Brain microvascular endothelial cell (primary cell): ENCODE data around the gene SLC22A23.

Source experiments
- DNase-seq: peaks from one replicate; pipeline ENCODE4 v3.0.0-alpha.2; 2020
- H3K27ac ChIP-seq: fragments of 250-450 bp; sonication (Bioruptor Pico); 2 replicates; pipeline ENCODE4 v1.5.1; 2020; ENCODE audit warnings: mild to moderate bottlenecking, moderate library complexity
- H3K27me3 ChIP-seq: fragments of 250-450 bp; sonication (Bioruptor Pico); replicated peaks from 2 replicates; pipeline ENCODE4 v1.5.1; 2020; ENCODE audit warnings: mild to moderate bottlenecking
- H3K36me3 ChIP-seq: fragments of 250-450 bp; sonication (Bioruptor Pico); replicated peaks from 2 replicates; pipeline ENCODE4 v1.5.1; 2020; ENCODE audit warnings: mild to moderate bottlenecking
- H3K4me3 ChIP-seq: 2 replicates; pipeline ENCODE4 v1.5.1; 2011; ENCODE audit warnings: low read depth, mild to moderate bottlenecking, control low read depth, low read length, moderate library complexity
- in situ Hi-C: cut with HindIII; loops from 2 replicates; pipeline ENCODE4 v1.10.0; 2017; ENCODE audit warnings: low sequenced_read_pairs, low pct_ligation_motif_present
- TF ChIP-seq, protein P1 (sequence below): IDR thresholded peaks from 2 replicates; pipeline ENCODE4 v1.5.1; 2011; ENCODE audit warnings: low read depth, mild to moderate bottlenecking, moderate library complexity, low read length, control low read depth, inconsistent platforms; ENCODE audit errors: missing control alignments

The SLC22A23 gene

DNA sequence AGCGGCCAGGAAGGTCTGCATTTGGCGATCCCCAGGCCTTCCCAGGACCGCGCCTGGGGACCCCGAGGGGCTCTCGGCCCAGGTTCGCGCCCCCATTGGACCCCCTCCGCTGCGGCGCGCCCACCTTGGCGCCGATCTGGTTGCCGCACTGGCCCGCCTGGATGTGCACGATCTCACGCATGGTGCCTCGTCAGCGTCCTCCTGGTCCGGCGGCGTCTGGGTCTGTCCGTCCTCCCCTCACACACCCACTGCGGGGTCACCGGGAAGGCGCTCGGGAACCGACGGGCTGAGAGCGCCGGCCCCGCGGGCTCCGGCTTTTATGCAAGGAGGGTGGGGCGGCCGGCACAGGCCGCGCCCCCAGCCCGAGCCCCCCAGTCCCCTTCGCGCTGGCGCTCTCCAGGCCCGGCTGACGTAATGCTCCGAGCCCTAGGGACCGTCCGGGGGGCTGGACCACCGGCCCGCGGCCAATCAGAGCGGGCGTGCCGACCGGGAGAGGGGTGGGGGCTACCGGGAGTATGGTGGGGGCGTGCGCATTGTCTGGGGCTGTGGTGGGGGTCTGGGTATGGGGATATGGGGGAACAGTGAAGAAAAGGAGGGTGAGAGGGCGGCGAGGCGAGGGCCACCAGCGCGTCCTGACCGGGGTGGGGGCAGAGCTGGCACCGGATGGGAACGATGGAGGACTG lies 229.3 kb downstream of the SLC22A23 start, which contains the start of gene TUBB2B:
TSS of gene TUBB2B (minus strand) at position 291 of the 683 bp plus-strand sequence. CDS start at position 181, 110 bp downstream.
- Histone ChIP-seq H3K4me3 (peak within 1 kb of the TSS; percentile 39), H3K36me3 (no peaks in the 10 kb centered on the region), H3K27ac (no peak within 1 kb of the TSS), H3K27me3 (peaks cover 53% of the 10 kb centered on the region)
- in situ Hi-C loops = no loop called here
- no peak for DNase-seq
- TF ChIP-seq, protein P1, sequence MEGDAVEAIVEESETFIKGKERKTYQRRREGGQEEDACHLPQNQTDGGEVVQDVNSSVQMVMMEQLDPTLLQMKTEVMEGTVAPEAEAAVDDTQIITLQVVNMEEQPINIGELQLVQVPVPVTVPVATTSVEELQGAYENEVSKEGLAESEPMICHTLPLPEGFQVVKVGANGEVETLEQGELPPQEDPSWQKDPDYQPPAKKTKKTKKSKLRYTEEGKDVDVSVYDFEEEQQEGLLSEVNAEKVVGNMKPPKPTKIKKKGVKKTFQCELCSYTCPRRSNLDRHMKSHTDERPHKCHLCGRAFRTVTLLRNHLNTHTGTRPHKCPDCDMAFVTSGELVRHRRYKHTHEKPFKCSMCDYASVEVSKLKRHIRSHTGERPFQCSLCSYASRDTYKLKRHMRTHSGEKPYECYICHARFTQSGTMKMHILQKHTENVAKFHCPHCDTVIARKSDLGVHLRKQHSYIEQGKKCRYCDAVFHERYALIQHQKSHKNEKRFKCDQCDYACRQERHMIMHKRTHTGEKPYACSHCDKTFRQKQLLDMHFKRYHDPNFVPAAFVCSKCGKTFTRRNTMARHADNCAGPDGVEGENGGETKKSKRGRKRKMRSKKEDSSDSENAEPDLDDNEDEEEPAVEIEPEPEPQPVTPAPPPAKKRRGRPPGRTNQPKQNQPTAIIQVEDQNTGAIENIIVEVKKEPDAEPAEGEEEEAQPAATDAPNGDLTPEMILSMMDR = no peak

DNA sequence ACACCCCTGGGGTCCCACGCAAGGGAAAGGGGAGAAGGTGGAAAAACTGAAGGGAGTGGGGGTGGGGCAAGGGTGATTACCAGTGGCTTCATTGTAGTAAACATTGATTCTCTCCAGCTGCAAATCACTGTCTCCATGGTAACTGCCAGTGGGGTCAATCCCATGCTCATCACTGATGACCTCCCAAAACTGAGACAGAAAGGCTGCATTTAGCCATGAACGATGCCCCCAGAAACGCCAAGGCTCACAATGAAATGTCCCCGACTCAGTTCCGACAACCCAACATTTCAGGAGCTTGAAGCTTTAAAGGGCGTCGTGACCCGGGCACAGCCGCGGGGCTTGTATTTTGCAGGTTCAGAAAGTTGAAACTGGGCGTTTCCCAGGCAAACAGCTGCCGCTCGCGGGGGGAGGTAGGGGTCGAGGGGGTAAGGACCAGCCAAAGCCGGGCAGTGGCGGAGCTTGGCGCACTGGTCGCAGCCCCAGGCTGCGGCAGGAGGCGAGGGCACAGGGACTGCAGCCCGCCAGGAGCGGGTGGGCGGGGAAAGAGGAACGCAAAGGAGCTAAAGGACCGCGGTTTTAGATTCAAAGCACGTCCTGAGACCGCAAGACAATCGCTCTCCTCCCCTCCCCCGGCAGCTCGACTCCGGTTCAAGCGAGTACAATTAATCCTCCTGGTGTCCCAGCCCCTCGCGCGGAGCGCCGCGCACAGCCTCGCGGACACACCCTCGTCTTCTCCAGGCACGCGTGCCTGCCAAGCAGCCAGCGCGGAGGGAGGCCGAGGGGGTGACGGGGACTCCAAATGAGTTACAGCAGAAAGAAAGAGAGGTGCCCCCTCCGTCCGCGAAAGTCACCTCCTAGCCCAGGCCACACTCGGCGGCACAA lies 230.1 kb downstream of the SLC22A23 start:
- TF ChIP-seq, protein P1 = no peak
- in situ Hi-C loops = no loop called here
- Histone ChIP-seq H3K4me3 (peak overlapping the region; percentile 39), H3K27ac (no peak overlapping the region), H3K27me3 (peaks cover 46% of the 10 kb centered on the region), H3K36me3 (no peaks in the 10 kb centered on the region)
- DNase-seq = no peak

DNA sequence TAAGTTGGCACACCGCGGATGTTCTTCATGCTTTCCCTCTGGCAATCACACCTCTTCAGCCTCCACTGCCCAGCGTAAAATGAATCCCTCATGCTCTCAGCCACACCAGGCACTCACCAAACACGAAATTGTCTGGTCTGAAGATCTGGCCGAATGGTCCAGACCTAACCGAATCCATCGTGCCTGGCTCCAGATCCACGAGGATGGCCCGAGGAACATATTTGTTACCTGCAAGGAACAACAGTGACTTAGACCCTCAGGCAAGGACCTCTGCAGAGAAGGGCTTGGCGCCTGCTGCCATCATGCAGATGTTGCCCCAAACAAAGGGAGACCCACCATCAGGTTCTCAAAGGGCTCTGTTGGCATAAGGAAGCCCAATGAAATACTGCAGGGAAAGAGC lies 230.8 kb downstream of the SLC22A23 start:
- in situ Hi-C loops = no loop called here
- H3K4me3 ChIP-seq = no peak overlapping the region
- H3K36me3 ChIP-seq = no peaks in the 10 kb centered on the region
- H3K27ac ChIP-seq = no peak overlapping the region
- TF ChIP-seq, protein P1 = no peak
- no peak for DNase-seq
- H3K27me3 ChIP-seq = peaks cover 46% of the 10 kb centered on the region

DNA sequence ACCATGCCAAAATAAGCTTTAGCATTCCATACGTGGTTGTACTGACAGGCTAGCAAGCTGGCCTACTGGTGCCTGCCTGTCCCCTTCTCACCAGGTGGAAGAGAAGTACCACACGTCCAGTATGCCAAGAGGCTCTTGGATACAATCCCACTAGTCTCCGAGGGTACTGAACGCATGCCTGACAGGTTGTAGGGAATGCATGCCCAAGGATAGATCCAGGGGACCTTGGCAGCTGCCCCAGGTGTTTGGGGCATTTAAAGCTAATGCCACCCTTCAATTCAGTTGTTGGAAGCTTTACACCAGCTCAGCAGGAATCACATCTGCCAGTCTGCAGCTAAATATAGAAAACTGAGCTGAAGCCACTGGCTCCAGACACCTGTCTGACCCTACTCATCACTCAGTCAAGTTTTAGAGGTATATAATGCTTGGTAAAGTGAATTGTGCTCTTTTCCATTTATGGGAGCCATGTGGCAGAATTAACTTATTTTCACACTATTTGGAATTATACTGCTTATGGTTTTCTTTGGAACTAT lies 234.3 kb downstream of the SLC22A23 start:
- Histone ChIP-seq H3K27ac (no peak overlapping the region), H3K36me3 (no peaks in the 10 kb centered on the region), H3K27me3 (peaks cover 27% of the 10 kb centered on the region), H3K4me3 (no peak overlapping the region)
- TF ChIP-seq, protein P1 = no peak
- DNase-seq = no peak
- in situ Hi-C loops = no loop called here

DNA sequence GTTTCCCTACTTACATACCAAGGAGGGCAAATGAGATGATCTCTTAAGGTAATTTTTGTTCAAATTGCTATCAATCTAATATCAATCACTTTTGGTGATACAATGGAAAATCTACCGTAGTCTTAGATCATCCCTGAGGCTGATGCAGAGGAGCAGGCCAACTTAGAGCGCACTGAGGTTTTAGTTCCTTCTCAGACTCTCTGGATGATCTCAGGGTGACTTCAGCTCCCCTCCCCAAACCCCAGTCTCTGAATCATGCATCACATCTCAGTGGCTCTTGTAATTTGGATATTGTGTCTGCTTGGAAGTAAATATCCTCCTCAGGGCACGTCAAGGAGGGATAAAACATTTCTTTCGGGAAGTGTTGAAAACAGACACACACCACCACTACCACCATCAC lies 235.3 kb downstream of the SLC22A23 start:
- H3K36me3 ChIP-seq = no peaks in the 10 kb centered on the region
- no peak for DNase-seq
- in situ Hi-C loops = no loop called here
- TF ChIP-seq, protein P1 = no peak
- no peak overlapping the region for H3K27ac ChIP-seq
- H3K27me3 ChIP-seq = peaks cover 17% of the 10 kb centered on the region
- no peak overlapping the region for H3K4me3 ChIP-seq
